ENCODE data around the gene TECPR1. TPM values are rescaled to one million over a fixed set of nuclear protein-coding genes. Genes with fewer than 3 reads are reported as not detected.

The TECPR1 gene
- total RNA-seq, 1 experiment from 2014 or later: 11.5 TPM

DNA sequence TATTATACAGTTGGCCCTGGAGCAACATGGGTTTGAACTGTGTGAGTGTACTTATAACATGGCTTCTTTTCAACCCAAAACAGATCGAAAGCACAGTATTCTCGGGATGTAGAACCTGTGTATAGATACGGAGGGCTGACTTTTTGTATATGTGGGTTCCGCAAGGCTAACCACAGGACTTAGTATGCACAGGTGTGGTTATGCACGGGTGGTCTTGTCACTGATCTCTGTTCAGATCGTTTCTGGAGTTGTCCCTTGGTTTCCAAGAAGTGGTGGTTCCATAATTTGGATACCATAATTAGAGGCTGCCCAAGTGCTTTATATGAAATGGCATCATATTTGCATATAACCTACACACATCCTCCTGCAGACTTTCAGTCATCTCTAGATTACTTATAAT lies 51.7 kb downstream of the TECPR1 start:
- BruUV-seq (replicated peaks): no TSS peak
- TF ChIP-seq EZH2phosphoT487 (IDR thresholded peaks at IDR 0.05; ENCODE audit: borderline replicate concordance, low read length): no peak
- no peak for TF ChIP-seq EZH2 (IDR thresholded peaks at IDR 0.05; ENCODE audit: low read length, unreplicated experiment)
- TF ChIP-seq, protein P1, sequence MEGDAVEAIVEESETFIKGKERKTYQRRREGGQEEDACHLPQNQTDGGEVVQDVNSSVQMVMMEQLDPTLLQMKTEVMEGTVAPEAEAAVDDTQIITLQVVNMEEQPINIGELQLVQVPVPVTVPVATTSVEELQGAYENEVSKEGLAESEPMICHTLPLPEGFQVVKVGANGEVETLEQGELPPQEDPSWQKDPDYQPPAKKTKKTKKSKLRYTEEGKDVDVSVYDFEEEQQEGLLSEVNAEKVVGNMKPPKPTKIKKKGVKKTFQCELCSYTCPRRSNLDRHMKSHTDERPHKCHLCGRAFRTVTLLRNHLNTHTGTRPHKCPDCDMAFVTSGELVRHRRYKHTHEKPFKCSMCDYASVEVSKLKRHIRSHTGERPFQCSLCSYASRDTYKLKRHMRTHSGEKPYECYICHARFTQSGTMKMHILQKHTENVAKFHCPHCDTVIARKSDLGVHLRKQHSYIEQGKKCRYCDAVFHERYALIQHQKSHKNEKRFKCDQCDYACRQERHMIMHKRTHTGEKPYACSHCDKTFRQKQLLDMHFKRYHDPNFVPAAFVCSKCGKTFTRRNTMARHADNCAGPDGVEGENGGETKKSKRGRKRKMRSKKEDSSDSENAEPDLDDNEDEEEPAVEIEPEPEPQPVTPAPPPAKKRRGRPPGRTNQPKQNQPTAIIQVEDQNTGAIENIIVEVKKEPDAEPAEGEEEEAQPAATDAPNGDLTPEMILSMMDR (conservative IDR thresholded peaks at IDR 0.05; ENCODE audit: low read depth, low read length): no peak
- H3K36me3 ChIP-seq (ENCODE audit: low read depth, low read length): no peaks in the 10 kb centered on the region

DNA sequence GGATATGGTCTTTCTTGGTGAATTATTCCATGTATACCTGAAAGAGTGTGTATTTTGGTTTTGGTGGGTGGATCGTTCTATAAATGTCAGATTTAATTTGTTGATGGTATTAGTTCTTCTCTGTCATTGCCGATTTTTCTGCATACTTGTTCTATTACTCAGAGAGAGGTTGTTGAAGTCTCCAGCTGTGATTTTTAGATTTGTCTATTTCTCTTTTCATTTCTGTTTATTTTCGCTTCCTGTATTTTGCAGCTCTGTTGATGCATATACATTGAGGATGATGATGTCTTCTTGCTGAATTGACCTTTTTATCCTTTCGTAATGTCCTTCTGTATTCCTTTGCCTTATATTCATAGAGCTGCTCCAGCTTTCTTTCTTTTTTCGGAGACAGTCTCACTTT lies 52.9 kb downstream of the TECPR1 start:
- TF ChIP-seq EZH2 (IDR thresholded peaks at IDR 0.05; ENCODE audit: low read length, unreplicated experiment) (no peak), EZH2phosphoT487 (IDR thresholded peaks at IDR 0.05; ENCODE audit: borderline replicate concordance, low read length) (no peak)
- TF ChIP-seq, protein P1 (conservative IDR thresholded peaks at IDR 0.05; ENCODE audit: low read depth, low read length): no peak
- Histone ChIP-seq H3K79me2 (ENCODE audit: low read length) (0 out of 2 replicates have a peak, but pooled peaks cover 7% of the 10 kb centered on the region), H4K20me1 (ENCODE audit: low read length) (0 out of 2 replicates have a peak, but pooled peaks cover 4% of the 10 kb centered on the region), H3K9me3 (ENCODE audit: low read length) (no peaks in the 10 kb centered on the region), H3K27ac (ENCODE audit: low read length) (no peak overlapping the region), H3K9me2 (replicated peaks; ENCODE audit: low read length) (no peaks in the 10 kb centered on the region), H3K4me2 (ENCODE audit: low read length) (no peak overlapping the region), H3K9ac (ENCODE audit: low read length) (no peak overlapping the region), H3K4me3 (ENCODE audit: low read length) (no peak overlapping the region), H2AFZ (ENCODE audit: low read length) (no peak overlapping the region), H3K36me3 (ENCODE audit: low read depth, low read length) (no peaks in the 10 kb centered on the region), H3K27me3 (ENCODE audit: low read length) (no peaks in the 10 kb centered on the region), H3F3A (ENCODE audit: low read length, unreplicated experiment) (no peaks in the 10 kb centered on the region), H3K4me1 (ENCODE audit: insufficient read depth, low read length) (no peaks in the 10 kb centered on the region)
- CTCF ChIA-PET: no interaction called here
- POLR2A ChIA-PET (ENCODE audit: unreplicated experiment): no interaction called here
- ATAC-seq: no peak
- intact Hi-C loops (cut with micrococcal nuclease): no loop called here
- no TSS peak for BruUV-seq (replicated peaks)
- DNase-seq: no peak

More for the DNA sequence above, 51.7 kb downstream of the TECPR1 start:
- intact Hi-C loops (cut with micrococcal nuclease): no loop called here
- Histone ChIP-seq H4K20me1 (ENCODE audit: low read length) (0 out of 2 replicates have a peak, but pooled peaks cover 4% of the 10 kb centered on the region), H3K27me3 (ENCODE audit: low read length) (no peaks in the 10 kb centered on the region), H3K27ac (ENCODE audit: low read length) (no peak overlapping the region), H3K4me2 (ENCODE audit: low read length) (no peak overlapping the region), H3K79me2 (ENCODE audit: low read length) (0 out of 2 replicates have a peak, but pooled peaks cover 7% of the 10 kb centered on the region), H2AFZ (ENCODE audit: low read length) (no peak overlapping the region), H3K9me3 (ENCODE audit: low read length) (no peaks in the 10 kb centered on the region), H3F3A (ENCODE audit: low read length, unreplicated experiment) (no peaks in the 10 kb centered on the region), H3K4me3 (ENCODE audit: low read length) (no peak overlapping the region), H3K4me1 (ENCODE audit: insufficient read depth, low read length) (no peaks in the 10 kb centered on the region), H3K9me2 (replicated peaks; ENCODE audit: low read length) (no peaks in the 10 kb centered on the region), H3K9ac (ENCODE audit: low read length) (no peak overlapping the region)
- no peak for ATAC-seq
- CTCF ChIA-PET: no interaction called here
- POLR2A ChIA-PET (ENCODE audit: unreplicated experiment): no interaction called here
- DNase-seq: no peak

DNA sequence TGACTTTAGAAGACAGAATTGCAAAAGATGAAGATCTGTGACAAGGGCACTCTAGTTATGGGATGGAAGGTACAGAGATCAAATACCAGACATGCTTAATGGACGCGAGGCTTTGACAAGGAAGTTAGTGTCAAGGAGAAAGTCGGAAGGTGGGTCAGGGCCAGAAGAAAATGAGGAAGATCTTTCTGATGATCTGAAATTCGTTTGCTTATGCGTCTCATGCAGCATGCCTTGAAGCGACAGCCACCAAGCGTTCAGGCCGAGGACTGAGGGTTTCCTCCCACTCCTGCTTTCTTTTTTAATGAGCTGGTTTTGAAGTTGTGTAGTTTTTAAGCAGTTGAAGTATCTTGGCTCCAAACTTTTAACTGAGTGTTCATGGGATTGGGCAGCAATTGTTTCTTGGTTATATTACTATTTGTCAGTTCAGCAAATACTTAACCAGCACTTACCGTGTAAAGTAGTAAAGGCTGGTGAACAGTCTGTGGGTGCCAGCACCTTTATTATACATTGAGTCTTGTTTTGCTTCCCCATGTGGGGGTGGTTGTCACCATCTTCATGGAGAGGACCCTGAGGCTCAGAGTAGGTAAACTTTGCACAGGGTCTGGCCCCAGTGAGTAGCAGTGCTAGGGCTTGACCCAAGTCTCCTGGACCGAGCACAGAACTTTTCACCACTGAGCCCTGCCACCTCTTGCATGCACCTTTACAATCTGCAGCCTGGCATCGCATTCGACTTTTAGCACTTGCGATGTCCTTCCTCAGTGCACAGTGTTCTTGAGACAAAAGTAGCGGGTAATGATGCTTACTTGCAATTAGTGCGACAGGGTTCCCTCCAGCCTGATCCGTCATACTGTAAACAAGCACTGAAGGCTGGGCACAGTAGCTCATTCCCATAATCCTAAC lies 55.1 kb downstream of the TECPR1 start:
- Histone ChIP-seq H4K20me1 (ENCODE audit: low read length) (0 out of 2 replicates have a peak, but pooled peaks cover 4% of the 10 kb centered on the region), H3K4me2 (ENCODE audit: low read length) (no peak overlapping the region), H3K9ac (ENCODE audit: low read length) (no peak overlapping the region), H3K79me2 (ENCODE audit: low read length) (0 out of 2 replicates have a peak, but pooled peaks cover 7% of the 10 kb centered on the region), H3K9me2 (replicated peaks; ENCODE audit: low read length) (no peaks in the 10 kb centered on the region), H3K27ac (ENCODE audit: low read length) (no peak overlapping the region), H3K9me3 (ENCODE audit: low read length) (no peaks in the 10 kb centered on the region), H3K4me1 (ENCODE audit: insufficient read depth, low read length) (no peaks in the 10 kb centered on the region), H3K27me3 (ENCODE audit: low read length) (no peaks in the 10 kb centered on the region), H2AFZ (ENCODE audit: low read length) (no peak overlapping the region), H3K36me3 (ENCODE audit: low read depth, low read length) (0 out of 2 replicates have a peak, but pooled peaks cover 3% of the 10 kb centered on the region), H3F3A (ENCODE audit: low read length, unreplicated experiment) (no peaks in the 10 kb centered on the region), H3K4me3 (ENCODE audit: low read length) (no peak overlapping the region)
- DNase-seq (no peak), ATAC-seq (no peak)
- BruUV-seq (replicated peaks): no TSS peak
- POLR2A ChIA-PET (ENCODE audit: unreplicated experiment): no interaction called here
- CTCF ChIA-PET: no interaction called here
- intact Hi-C loops (cut with micrococcal nuclease): no loop called here
- TF ChIP-seq EZH2 (IDR thresholded peaks at IDR 0.05; ENCODE audit: low read length, unreplicated experiment): no peak
- TF ChIP-seq, protein P1 (conservative IDR thresholded peaks at IDR 0.05; ENCODE audit: low read depth, low read length): no peak
- TF ChIP-seq EZH2phosphoT487 (IDR thresholded peaks at IDR 0.05; ENCODE audit: borderline replicate concordance, low read length): no peak

Measured in PC-3 (cell line).